Calu3 (cell line): ENCODE measurements around the gene ST6GALNAC3. TPM values are rescaled to one million over a fixed set of nuclear protein-coding genes. Genes with fewer than 3 reads are reported as not detected.

Experiments used
- BruUV-seq: library from RNA; stranded (reverse); fragments of 400-500 nt; replicated peaks from 2 replicates; lab custom pipeline; 2021; lab: Mats Ljungman, UMichigan
- CTCF ChIA-PET: fragments of 300-600 bp; sonication (Branson Sonifier 250); formaldehyde crosslinking; loops from one replicate; lab custom pipeline; 2022; ENCODE audit warnings: antibody characterized with exemption; lab: Charles Lee
- DNase-seq: peaks from one replicate; pipeline ENCODE4 v3.0.0; 2022
- H3K27ac Mint-ChIP-seq: one replicate; pipeline ENCODE4 v1.8.0; 2022; ENCODE audit warnings: mixed read lengths; ENCODE audit not compliant: unreplicated experiment
- H3K27me3 Mint-ChIP-seq: one replicate; pipeline ENCODE4 v1.8.0; 2022; ENCODE audit warnings: mixed read lengths; ENCODE audit not compliant: unreplicated experiment
- H3K36me3 Mint-ChIP-seq: one replicate; pipeline ENCODE4 v1.8.0; 2022; ENCODE audit warnings: mild to moderate bottlenecking, moderate library complexity, mixed read lengths; ENCODE audit not compliant: insufficient read depth, unreplicated experiment
- H3K4me1 Mint-ChIP-seq: one replicate; pipeline ENCODE4 v1.8.0; 2022; ENCODE audit warnings: mild to moderate bottlenecking, low read depth, mixed read lengths; ENCODE audit not compliant: unreplicated experiment
- H3K4me3 Mint-ChIP-seq: one replicate; pipeline ENCODE4 v1.8.0; 2022; ENCODE audit warnings: mild to moderate bottlenecking, low read depth, moderate library complexity, mixed read lengths; ENCODE audit not compliant: unreplicated experiment
- H3K9me3 Mint-ChIP-seq: one replicate; pipeline ENCODE4 v1.8.0; 2022; ENCODE audit warnings: low read depth, mixed read lengths; ENCODE audit not compliant: unreplicated experiment
- intact Hi-C: fragments of 100-400 bp; cut with micrococcal nuclease; formaldehyde crosslinking; loops from one replicate; pipeline ENCODE4 v1.10.0; 2022; ENCODE audit not compliant: unreplicated experiment
- total RNA-seq: library from RNA; stranded (reverse); gene quantifications from 2 replicates; pipeline ENCODE4 v1.2.3, GENCODE V29; 2022
- TF ChIP-seq, protein P1 (sequence below): fragments of 200-600 bp; IDR thresholded peaks from one replicate; pipeline ENCODE4 v1.8.0; 2022; ENCODE audit warnings: antibody characterized with exemption; ENCODE audit not compliant: unreplicated experiment

ST6GALNAC3 gene
- total RNA-seq, 1 experiment from 2014 or later, result 0.87 TPM

DNA sequence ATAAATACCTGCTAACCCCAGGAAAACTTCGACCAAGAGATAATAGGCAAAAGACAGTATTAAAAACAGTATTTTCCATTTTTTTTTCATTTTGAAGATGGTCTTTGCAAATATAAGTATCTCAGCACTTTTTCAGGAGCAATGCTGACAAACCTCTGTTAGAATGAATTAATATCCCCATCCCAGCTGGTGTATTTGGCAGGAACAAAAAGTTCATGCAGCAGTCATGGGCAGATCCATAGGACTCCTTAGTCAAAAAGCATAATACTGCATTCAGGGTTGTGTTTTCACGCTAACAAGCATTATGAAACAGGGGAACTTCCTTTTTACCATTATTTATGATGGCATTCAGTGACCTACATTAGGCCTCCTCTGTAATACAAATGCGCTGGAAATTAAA, 344.0 kb downstream of the ST6GALNAC3 start:
- CTCF ChIA-PET, result interaction anchor here (0.7 kb wide), 1 partner anchor 1563 kb away, joined by 4 read pairs; no protein-coding TSS in a partner anchor
- TF ChIP-seq, protein P1, sequence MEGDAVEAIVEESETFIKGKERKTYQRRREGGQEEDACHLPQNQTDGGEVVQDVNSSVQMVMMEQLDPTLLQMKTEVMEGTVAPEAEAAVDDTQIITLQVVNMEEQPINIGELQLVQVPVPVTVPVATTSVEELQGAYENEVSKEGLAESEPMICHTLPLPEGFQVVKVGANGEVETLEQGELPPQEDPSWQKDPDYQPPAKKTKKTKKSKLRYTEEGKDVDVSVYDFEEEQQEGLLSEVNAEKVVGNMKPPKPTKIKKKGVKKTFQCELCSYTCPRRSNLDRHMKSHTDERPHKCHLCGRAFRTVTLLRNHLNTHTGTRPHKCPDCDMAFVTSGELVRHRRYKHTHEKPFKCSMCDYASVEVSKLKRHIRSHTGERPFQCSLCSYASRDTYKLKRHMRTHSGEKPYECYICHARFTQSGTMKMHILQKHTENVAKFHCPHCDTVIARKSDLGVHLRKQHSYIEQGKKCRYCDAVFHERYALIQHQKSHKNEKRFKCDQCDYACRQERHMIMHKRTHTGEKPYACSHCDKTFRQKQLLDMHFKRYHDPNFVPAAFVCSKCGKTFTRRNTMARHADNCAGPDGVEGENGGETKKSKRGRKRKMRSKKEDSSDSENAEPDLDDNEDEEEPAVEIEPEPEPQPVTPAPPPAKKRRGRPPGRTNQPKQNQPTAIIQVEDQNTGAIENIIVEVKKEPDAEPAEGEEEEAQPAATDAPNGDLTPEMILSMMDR, result no peak
- Mint-ChIP-seq H3K4me3 (no peak overlapping the region), H3K9me3 (no peaks in the 10 kb centered on the region), H3K27ac (no peak overlapping the region), H3K27me3 (no peaks in the 10 kb centered on the region), H3K36me3 (no peaks in the 10 kb centered on the region), H3K4me1 (no peaks in the 10 kb centered on the region)
- intact Hi-C loops, result no loop called here
- no peak for DNase-seq
- BruUV-seq, result no TSS peak

DNA sequence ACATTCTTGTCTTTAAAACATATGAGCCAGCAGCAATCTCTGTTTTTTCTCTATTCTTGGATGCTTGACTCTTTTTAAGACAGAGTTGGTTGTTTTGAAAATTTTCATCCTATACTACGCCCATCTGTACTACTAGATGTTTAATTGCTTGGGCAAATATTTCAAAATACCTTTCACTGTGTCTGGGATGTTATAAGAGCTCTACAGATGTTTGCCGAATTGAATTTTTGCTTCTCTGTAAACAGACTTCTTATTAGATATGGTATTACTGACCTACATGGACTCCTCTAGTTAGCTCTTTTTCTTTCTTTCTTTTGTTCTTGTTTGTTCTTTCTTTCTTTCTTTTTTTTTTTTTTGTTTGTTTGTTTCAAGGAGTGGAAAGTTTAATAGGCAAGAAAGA, 345.1 kb downstream of the ST6GALNAC3 start:
- Mint-ChIP-seq H3K9me3 (no peaks in the 10 kb centered on the region), H3K36me3 (no peaks in the 10 kb centered on the region), H3K27me3 (no peaks in the 10 kb centered on the region), H3K4me3 (no peak overlapping the region), H3K4me1 (no peaks in the 10 kb centered on the region), H3K27ac (no peak overlapping the region)
- no peak for DNase-seq
- BruUV-seq, result no TSS peak
- TF ChIP-seq, protein P1, result no peak
- CTCF ChIA-PET, result interaction anchor here (0.5 kb wide), 1 partner anchor 105 kb away, joined by 3 read pairs; no protein-coding TSS in a partner anchor
- intact Hi-C loops, result no loop called here

DNA sequence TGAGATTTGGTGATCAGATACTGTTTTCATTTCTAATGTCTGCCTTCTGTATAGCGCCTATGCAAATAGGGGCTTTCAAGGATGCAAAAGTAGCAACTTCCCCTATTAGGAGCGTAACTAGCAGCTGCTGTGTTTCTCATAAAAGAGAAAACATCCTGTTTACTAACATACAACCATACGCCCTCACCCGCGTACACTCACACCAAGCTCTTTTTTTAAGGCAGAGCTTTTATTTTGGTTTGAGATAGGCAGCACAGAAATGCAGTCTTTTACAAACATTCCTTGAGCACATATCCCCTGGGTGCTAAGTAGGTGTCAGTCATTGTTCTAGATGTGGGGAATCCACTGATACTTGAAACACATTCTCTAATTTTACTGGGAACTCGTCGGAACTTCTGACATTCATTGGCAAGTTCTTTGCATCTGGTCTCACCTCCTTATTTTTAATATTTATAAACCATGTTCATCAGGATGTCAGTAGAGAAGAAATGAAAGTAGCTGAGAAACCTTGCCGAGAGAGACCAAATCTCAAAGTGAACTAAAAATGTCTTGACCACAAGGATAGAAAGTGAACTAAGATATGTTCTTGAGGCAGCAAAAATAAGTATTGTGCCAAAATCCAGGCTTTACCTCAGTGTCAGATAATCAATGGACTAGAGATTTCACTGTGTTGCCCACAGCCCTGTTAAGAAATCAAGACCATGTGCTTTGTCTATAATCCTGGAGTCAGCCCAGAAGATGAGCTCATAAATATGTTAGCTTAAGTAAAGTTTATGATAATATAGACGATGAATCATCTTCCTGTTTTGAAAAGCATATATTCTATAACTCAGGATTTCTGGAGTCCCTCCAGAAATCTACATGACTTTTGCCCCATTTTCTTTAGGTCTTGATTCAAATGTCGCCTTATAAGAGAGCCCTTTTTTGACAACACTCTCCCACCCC, 350.9 kb downstream of the ST6GALNAC3 start:
- intact Hi-C loops, result no loop called here
- Mint-ChIP-seq H3K27ac (no peak overlapping the region), H3K4me1 (no peaks in the 10 kb centered on the region), H3K27me3 (no peaks in the 10 kb centered on the region), H3K9me3 (peaks cover 2% of the 10 kb centered on the region), H3K36me3 (no peaks in the 10 kb centered on the region), H3K4me3 (no peak overlapping the region)
- CTCF ChIA-PET, result interaction anchor here (0.5 kb wide), 1 partner anchor 191 kb away, joined by 3 read pairs; no protein-coding TSS in a partner anchor
- BruUV-seq, result no TSS peak
- TF ChIP-seq, protein P1, result no peak
- no peak for DNase-seq

DNA sequence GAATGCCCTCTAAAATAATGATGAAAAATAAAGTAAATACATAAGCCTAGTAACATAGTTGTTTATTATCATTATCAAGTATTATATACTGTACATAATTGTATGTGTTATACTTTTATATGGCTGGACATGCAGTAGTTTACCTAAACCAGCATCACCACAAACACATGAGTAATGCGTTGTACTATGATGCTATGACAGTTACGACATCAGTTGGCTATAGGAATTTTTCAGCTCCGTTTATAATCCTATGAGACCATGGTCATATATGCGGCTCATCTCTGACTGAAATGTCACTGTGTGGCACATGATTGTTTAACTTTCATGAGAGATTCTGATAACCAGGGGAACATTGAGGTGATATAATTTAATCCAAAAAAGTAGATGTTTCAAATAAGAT, 352.1 kb downstream of the ST6GALNAC3 start:
- CTCF ChIA-PET, result no interaction called here
- no peak overlapping the region for H3K27ac Mint-ChIP-seq
- H3K4me3 Mint-ChIP-seq, result no peak overlapping the region
- no peaks in the 10 kb centered on the region for H3K27me3 Mint-ChIP-seq
- H3K4me1 Mint-ChIP-seq, result no peaks in the 10 kb centered on the region
- DNase-seq, result no peak
- TF ChIP-seq, protein P1, result no peak
- H3K36me3 Mint-ChIP-seq, result no peaks in the 10 kb centered on the region
- BruUV-seq, result no TSS peak
- peaks cover 2% of the 10 kb centered on the region for H3K9me3 Mint-ChIP-seq
- intact Hi-C loops, result no loop called here
